ENCODE measurements around the gene POLE3.
A peak's percentile ranks its signal among the peaks of the same experiment; 100 is the strongest.
"Not testable (repeated sequence)": the region's sequence is repeated elsewhere in the genome, so short reads cannot be mapped to it uniquely, and the experiment has no call there.

POLE3 gene

DNA sequence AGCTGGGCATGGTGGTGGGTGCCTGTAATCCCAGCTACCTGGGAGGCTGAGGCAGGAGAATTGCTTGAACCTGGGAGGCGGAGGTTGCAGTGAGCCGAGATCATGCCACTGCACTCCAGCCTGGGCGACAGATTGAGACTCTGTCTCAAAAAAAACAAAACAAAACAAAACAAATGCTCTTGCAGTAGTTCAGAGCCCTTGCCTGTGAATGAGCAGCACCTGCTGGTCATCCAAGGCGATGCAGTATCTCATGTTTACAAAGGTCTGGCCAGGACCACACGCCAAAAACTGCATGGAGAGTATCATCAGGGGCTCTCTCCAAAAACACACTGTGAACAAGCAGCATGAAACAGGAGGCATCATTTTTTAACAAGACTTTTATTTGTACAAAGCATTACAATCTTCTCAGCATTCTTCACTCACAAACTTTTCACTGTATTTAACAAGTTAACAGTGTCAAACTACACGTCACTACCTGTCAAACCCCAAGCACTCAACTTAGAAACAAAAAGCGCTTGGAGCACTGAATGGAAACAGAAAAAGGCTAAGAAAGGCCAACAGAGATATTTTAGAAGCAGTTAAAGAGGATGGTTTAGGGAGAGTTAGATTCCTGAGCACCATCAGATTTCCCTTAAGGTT, 3.5 kb downstream of the POLE3 start:
- DNase-seq (ENCODE audit: low read depth): peak; percentile 43
- TF ChIP-seq, protein P1, sequence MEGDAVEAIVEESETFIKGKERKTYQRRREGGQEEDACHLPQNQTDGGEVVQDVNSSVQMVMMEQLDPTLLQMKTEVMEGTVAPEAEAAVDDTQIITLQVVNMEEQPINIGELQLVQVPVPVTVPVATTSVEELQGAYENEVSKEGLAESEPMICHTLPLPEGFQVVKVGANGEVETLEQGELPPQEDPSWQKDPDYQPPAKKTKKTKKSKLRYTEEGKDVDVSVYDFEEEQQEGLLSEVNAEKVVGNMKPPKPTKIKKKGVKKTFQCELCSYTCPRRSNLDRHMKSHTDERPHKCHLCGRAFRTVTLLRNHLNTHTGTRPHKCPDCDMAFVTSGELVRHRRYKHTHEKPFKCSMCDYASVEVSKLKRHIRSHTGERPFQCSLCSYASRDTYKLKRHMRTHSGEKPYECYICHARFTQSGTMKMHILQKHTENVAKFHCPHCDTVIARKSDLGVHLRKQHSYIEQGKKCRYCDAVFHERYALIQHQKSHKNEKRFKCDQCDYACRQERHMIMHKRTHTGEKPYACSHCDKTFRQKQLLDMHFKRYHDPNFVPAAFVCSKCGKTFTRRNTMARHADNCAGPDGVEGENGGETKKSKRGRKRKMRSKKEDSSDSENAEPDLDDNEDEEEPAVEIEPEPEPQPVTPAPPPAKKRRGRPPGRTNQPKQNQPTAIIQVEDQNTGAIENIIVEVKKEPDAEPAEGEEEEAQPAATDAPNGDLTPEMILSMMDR (IDR thresholded peaks at IDR 0.05; ENCODE audit: low read depth, low read length, missing control alignments): peak; percentile 85
- H3K4me3 ChIP-seq (ENCODE audit: low read depth, low read length): not testable (repeated sequence)

DNA sequence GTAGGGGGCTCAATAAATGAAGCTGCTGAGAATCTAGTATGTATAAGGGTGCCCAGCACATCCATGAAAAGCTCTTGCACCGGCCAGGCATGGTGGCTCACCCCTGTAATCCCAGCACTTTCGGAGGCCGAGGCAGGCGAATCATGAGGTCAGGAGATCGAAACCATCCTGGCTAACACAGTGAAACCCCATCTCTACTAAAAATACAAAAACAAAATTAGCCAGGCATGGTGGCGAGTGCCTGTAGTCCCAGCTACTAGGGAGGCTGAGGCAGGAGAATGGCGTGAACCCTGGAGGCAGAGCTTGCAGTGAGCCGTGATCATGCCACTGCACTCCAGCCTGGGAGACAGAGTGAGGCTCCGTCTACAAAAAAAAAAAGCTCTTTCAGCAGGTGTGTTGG, 4.1 kb downstream of the POLE3 start:
- DNase-seq (ENCODE audit: low read depth); H3K4me3 ChIP-seq (ENCODE audit: low read depth, low read length): not testable (repeated sequence)

DNA sequence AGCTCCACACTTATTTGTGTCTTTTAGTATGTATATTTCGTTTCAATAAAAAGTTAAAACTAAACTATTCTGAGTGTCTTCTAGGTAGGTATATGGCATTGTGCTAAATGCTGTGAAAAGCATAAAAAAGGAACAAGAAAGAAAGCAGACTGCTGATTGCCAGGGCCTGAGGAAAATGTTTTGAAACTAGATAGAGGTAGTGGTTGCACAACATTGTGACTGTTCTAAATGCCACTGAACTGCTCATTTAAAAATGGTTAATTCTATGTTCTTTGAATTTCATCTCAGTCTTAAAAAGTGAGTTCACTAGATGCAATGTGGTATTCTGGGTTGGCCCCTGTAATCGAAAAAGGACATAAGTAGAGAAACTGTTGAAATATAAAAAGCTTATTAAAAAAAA, 6.8 kb downstream of the POLE3 start:
- no peak for DNase-seq (ENCODE audit: low read depth)
- TF ChIP-seq, protein P1 (IDR thresholded peaks at IDR 0.05; ENCODE audit: low read depth, low read length, missing control alignments): no peak
- H3K4me3 ChIP-seq (ENCODE audit: low read depth, low read length): no peak overlapping the region

DNA sequence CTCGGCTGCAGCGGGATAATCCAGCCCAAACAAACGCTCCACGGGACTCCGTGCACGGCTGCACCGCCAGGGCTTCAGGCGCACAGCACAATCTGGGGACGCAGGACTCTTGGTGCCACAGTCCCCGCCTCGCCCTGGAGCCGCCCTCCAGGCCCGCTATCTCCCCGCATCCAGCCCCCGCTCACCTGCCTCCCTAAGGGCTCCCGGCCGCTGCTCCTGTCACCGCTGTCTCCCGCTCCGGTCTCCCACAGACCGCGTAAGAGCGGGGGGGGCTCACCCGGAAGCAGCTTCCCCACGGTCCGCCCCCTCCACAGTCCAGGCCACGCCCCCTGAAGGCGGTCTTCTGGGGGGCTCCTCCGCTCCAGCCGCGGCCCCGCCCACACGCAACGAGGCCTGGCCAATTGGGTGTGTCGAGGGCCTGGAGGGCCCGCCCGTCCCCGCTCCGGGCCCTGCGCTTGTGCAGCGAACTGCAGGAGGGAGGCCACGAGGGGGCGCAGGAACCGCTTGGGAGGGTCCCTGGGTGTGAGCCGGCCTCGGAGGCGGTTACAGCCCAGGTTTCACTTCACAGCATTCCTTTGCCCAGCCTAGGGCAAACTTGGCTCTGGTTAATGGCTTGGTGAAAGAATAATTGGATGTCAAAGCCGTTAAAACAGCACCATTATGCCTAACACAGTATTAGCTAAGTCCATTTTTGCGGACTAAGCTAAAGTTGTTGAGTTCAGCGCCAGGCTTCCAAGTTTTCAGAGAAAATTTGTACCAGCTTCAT, 9.3 kb downstream of the POLE3 start, which contains the start of gene ALAD:
ALAD (minus strand) TSS at position 258 of the 766 bp plus-strand sequence. CDS start 7,725 bp downstream, outside the sequence.
- TF ChIP-seq, protein P1 (IDR thresholded peaks at IDR 0.05; ENCODE audit: low read depth, low read length, missing control alignments): peak; percentile 91
- peak; percentile 92 for DNase-seq (ENCODE audit: low read depth)
- peak within 1 kb of the TSS; percentile 83 for H3K4me3 ChIP-seq (ENCODE audit: low read depth, low read length)

DNA sequence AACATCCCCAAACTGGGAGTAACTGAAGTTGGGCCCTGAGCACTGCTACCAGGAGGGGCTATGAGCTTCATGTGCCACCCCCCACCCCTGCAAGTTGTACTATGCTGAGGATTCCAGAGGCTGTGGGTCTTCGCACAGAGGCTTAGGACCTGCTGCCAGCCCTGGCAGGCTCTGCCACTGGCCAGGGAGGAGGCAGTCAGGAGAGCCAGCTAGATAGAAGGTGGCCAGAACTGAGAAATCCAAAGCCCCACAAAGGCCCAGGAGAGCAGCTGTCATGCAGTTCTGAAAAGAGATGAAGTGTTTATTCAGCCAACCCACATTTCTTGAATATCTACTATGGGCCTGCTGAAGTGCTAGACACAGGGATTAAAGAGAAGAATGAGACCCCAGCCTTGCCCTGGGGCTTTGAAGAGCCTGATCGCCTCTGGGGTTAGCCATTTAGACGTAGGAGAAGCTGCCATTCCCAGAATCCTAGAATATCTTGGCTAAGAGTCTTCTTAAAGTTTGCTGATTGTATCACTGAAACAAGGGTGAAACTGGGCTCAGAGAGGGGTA, 10.8 kb downstream of the POLE3 start:
- no peak overlapping the region for H3K4me3 ChIP-seq (ENCODE audit: low read depth, low read length)
- TF ChIP-seq, protein P1 (IDR thresholded peaks at IDR 0.05; ENCODE audit: low read depth, low read length, missing control alignments): no peak
- no peak for DNase-seq (ENCODE audit: low read depth)

DNA sequence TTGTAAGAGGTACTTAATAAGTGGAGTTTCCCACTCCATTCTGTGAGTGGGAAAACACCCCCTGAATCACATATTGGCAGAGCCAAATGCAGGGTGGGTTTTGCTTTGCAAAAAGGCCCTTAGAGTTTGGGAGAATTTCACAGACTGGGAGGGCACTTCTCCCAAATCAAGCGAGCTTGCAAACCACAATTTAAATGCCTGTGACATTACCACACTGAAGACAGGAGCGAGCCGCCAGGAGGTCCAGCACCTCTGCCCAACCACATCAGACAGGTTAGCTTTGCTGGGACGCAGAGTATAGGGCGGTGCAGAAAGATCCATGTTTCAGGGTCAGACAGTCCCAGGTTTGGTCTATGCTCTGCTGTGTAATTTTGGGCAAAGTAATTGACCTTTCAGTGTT, 11.7 kb downstream of the POLE3 start:
- TF ChIP-seq, protein P1 (IDR thresholded peaks at IDR 0.05; ENCODE audit: low read depth, low read length, missing control alignments): no peak
- DNase-seq (ENCODE audit: low read depth): no peak

DNA sequence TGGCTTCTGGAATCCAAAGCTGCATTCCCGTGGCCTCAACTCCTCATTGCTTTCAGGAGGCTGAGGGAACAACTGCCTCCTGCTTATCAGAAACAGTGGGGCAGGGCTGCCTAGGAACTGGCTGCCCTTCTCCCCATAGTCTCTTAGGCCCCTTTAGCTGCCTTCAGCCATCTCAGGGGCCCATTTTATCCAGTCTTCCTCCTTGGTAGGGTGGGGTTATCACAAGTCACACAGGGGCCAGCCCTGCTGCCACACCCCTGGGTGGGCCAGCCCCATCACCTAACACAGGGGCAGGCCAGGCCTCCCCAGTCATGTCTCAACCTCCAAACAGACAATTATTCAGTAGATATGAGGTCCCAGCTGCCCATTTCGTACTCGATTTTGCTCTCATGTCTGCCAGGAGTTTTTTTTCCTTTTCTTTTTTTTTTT, 13.3 kb downstream of the POLE3 start:
- TF ChIP-seq, protein P1 (IDR thresholded peaks at IDR 0.05; ENCODE audit: low read depth, low read length, missing control alignments): no peak
- no peak for DNase-seq (ENCODE audit: low read depth)
- no peak overlapping the region for H3K4me3 ChIP-seq (ENCODE audit: low read depth, low read length)

More for the DNA sequence above, 11.7 kb downstream of the POLE3 start:
- no peak overlapping the region for H3K4me3 ChIP-seq (ENCODE audit: low read depth, low read length)

Data from GM12864 (cell line).